HG03139 (cell line): Measurements from ENCODE around the gene CARM1.
"Not testable (repeated sequence)": the region's sequence is repeated elsewhere in the genome, so short reads cannot be mapped to it uniquely, and the experiment has no call there.

Experiments
- ATAC-seq: cut with Tn5 transposase; IDR thresholded peaks from one replicate; pipeline ENCODE4 v1.9.1; 2021; ENCODE audit not compliant: unreplicated experiment

The CARM1 gene

DNA sequence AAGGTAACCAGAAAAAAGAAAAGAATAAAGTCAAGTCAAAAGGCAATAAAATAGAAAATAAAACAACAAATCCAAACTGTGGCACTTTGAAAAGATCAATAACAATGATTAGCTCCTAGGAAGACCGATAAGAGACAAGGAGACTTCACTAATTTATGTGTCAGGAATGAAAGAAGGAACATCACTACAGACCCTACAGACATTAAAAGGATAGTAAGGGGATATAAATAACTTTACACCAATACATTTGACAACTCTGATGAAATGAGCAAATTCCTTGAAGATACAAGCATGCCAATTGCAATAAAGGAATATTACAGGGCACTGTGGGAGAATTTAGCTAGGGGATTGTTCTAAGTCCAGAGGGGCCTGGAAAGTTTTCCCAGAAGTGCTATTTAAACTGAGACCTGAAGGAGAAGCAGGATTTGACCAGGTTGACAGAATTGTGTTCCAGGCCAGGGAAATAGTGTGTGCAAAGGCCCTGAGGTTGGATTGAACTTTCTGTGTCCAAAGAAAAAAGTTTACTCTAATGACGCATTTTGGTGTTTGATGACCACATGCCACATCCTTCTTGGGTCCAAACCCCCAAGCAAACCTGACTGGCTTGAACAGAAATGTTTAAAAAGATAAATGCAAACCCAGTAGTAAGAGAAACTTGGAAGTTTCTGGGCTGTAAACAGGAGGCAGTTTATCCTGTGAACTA lies 24.7 kb upstream of the CARM1 start:
- ATAC-seq, result no peak

DNA sequence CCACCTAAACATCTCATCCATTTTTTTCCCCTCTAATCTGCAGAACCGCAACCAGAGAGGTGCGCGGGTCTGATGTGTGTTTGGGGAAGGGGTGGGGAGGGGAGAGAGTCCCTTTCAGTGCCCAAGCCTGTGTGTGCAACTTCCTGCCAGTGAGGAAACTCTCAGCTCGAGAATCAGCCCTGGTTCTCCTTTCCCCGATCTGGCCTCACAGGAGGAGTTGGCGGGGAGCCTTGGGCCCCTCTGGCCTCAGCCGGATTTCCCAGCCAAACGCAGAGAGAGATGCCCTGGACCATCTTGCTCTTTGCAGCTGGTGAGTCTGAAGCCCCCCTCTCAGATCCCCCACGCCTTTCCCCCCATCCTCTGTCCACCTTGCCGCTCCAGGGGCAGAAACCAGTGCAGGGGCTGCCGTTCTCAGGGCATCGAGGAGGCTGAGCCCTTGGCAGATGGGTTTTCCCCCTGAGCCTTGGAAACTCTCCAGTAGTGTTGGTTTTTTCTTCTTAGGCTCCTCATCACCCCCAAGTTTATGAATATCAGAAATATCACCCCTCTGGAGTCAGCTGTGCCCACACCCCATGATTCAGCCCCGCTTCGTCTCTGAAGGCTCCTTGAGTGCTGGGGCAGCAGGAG lies 23.0 kb upstream of the CARM1 start, which contains the start of gene C19orf38:
C19orf38 (plus strand) TSS at position 186 of the 627 bp plus-strand sequence; CDS start at position 280, 94 bp downstream.
- ATAC-seq, result no peak

DNA sequence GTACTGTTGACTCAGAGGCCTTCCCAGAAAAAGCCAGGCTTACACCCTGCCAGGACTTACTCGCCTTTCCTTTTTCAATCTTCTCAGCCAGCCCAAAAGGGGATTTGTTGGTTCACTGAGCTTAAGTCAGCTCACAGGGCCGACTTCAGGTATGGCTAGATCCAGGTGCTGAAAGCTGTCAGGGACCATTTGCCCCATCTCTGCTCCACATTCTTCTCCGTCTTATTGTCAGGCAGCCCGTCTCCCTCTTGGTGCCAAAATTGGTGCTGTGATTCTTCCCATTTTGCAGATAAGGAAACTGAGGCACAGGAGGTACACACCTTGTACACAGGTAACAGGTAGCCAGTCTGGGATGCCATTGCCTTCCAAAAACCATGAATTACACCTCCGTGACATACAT lies 20.7 kb upstream of the CARM1 start:
- ATAC-seq, result no peak

DNA sequence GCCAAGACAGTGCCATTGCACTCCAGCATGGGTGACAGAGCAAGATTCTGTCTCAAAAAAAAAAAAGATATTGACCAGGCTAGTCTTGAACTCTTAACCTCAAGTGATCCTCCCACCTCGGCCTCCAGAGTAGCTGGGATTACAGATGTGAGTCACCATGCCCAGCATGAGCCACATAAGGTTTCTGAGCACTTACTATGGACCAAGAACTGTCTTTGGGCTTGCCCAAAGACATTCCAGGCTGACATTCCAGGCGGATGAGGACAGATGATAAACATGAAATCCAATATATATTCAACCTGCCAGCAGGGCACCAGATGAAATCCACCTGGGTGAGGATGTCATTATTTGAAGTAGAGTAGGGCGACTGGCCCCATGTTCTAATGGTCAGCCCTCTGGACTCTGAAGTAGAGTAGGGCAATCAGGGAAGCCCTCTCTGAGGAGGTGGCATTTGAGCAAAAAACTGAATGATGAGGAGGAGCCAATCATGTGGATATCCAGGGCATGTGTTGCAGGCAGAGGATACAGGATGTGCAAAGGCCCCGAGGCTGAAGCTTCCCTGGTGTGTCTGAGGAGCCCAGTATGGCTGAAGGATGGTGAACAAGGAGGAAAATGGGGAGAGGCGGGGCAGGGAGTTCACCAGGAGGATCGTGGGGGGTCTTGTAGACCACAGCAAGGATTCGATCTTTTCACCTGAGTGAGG lies 19.1 kb upstream of the CARM1 start:
- ATAC-seq, result no peak

DNA sequence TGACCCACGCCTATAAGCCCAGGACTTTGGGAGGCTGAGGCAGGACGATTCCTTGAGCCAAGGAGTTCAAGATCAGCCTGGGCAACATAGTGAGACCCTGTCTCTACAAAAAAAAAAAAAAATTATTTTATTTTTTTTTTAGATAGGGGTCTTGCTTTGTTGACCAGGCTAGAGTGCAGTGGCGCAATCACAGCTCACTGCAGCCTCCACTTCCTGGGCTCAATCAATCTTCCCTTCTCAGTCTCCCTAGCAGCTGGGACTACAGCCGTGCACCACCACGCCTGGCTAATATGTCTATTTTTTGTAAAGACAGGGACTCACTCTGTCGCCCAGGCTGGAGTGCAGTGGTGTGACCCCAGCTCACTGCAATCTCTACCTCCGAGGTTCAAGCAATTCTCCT lies 18.4 kb upstream of the CARM1 start:
- ATAC-seq, result no peak

DNA sequence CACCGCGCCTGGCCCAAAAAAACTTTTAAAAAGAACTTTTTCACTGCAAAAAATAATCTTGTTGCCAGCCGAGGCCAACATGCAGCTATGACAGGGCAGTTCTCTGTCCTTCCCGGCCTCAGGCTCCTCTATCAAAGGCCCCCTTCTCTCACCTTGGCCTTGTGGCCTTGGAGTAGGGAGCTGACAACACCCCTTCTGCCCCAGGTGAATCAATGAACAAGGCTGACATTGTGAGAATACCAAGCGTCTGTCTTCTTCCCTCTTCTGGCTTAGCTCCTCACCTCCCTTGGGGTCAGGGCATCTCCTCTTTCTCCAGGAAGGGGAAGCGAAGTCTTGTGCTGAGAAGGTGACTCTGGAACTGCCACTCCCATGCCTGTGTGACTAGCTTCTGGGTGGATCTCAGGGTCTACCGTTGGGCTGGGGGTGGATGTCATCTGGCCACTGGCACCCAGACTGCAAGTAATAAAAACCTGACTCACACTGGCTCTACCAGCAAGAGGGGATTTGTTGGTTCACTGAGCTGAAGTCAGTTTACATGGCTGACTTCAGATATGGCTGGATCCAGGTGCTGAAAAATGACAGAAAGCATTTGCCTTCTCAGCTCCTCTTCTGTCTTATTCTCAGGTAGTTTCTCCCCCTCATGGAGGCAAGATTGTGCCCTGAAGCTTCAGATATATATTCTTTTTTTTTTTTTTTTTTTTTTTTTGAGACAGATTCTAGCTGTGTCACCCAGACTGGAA lies 16.8 kb upstream of the CARM1 start:
- no peak for ATAC-seq

DNA sequence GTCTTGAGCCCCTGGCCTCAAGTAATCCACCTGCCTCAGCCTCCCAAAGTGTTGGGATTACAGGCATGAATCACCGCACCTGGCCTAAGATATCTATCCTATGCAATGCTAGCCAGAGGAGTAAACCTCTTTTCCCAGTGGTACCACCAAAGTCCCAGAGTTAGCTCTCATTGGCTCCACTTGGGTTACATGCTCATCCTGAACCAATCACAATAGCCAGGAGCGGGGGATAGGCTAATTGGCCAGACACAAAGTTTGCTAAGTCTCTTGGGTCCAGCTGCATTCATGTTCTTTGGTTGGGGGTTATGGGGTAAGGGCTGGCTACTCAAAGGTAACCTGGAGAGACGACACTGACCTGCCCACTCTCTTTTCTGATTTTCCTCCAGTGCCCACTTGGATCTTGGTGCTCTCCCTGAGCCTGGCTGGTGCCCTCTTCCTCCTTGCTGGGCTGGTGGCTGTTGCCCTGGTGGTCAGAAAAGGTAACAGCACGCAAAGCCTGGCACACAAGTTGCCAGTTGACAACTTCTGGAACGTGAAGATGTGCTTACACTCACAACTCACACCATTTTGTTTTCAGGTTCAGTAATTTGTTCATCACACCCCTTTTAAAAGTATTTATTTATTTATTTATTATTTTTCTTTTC lies 15.4 kb upstream of the CARM1 start:
- no peak for ATAC-seq

DNA sequence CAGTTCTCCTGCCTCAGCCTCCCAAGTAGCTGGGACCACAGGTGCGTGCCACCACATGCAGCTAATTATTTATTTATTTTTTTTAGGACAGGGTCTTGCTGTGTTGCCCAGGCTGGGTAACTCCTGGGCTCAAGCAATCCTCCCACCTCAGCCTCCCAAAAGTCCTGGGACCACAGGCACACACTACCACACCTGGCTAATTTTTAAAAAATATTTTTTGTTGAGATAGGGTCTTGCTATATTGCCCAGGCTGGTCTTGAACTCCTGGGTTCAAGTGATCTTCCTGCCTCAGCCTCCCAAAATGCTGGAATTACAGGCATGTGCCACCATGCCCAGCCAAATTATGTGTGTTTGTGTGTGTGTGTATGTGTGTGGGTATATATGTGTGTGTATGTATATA lies 14.5 kb upstream of the CARM1 start:
- ATAC-seq, result not testable (repeated sequence)

DNA sequence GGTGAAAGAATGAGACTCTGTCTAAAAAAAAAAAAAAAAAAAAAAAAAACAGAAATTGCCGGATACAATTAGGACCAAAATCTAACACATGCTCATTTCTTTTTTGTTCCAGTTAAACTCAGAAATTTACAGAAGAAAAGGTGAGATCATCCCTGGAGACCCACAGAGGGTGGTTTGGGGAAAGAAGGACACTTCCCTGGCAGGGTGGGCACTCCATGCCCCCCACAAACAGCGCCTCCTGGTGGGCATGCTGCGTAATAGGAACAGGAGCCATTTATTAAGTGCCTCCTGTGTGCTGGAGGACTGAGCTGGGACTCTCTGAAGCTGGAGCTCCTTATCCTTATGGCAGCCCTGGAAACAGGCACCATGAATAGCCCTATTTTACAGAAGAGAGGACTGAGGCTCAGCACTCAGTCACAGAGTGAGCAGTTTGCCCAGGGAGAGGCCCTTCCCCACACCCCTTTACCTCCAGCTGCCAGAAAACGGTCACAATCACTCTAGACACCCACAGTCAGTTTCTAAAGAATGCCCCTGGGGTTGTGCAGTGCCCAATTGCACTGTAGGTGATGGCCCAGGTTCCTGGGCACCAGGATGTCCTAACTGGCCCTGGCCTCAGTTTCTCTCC lies 13.0 kb upstream of the CARM1 start:
- ATAC-seq, result no peak

DNA sequence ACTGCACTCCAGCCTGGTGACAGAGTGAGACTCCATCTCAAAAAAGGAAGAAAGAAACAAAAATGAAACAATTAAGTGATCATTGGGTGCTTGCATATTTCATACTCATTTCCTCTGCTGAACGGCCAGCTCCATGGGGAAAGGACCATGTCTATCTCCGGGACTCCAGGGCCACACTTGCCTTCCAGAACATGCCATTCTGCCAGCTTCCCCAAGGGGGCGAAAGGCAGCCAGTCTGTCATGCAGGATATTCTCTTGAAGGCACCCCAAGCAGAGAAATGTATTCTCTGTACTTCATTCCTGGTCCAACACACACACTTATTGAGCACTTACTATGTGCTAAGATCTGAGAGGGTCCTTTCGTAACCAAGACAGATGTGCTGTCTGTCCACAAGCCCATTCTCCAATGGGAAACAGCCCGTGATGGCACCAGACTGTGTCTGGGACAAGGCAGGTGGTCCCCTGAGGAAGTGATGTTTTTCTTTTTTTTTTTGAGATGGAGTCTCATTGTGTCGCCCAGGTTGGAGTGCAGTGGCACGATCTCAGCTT lies 10.2 kb upstream of the CARM1 start:
- ATAC-seq, result no peak

DNA sequence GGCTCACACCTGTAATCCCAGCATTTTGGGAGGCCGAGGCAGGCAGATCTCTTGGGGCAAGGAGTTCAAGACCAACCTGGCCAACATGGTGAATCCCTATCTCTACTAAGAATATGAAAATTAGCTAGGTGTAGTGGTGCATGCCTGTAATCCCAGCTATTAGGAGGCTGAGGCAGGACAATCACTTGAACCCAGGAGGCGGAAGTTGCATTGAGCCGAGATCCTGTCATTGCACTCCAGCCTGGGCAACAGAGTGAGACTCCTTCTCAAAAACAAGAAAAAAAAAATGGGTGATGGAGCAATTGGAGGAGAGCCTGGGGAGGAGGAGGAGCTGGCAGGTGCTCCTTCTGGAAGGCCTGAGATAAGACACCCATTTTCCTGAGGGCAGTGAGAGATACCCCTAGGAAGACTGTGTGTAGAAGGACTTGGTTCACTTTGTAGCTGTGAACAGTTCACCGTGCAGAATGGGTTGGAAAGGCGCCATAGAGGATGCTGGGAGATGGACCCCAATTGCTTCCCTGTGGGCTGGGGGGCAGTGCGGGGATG lies 8.7 kb upstream of the CARM1 start:
- no peak for ATAC-seq

DNA sequence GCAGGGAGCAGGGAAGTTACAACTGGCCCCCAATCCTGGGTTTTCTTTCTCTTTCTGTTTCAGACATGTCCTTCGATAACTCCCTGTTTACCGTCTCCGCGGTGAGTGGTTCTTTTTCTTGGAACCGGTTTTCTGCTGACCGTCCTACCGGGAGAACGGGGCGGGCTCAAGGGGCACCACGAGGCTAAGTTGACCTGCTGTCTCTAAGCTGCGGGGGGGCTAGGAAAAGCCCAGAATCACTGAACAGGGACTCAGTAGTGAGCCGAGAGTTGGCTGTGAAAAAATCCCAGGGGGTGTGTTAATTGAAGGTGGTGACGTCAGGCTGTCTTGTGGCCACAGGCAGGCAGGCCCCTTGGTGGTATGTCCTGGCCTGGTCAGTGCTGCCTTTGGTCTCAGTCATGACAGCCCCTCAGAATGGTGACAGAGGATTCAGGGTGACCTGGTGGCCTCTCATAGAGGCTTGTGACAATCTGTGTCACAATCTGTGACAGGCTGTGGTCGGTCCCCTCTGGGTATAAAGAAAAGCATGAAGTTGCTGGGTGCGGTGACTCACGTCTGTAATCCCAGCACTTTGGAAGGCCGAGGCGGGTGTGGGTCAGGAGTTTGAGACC lies 8.1 kb upstream of the CARM1 start:
- no peak for ATAC-seq

DNA sequence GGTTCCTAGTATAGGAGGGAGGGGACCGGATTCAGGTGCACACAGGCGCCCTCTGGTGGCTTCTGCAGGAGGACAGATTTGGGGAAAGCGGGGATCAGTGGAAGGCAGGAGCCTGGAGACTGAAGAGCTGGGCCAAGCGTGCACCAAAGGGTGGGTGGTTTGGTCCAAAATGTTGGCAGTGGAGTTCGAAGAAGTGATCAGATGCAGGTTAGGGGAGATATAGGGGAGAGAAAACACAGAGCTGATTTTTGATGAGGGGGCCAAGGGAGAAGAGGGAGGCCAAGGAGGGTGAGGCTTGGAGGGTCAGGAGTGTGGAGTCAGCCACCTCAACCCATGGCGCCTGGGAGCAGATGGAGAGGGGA lies 6.8 kb upstream of the CARM1 start:
- ATAC-seq, result no peak

DNA sequence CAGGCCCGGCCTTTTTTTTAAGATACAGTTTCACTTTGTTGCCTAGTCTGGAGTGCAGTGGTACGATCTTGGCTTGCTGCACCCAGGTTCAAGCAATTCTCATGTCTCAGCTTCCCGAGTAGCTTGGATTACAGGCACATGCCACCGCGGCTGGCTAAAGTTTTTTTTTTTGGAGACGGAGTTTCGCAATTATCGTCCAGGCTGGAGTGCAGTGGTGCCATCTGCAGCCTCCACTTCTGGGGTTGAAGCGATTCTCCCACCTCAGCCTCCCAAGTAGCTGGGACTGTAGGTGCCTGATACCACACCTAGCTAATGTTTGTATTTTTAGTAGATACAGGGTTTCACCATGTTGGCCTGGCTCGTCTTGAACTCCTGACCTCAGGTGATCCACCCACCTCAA lies 4.9 kb upstream of the CARM1 start:
- ATAC-seq, result no peak

DNA sequence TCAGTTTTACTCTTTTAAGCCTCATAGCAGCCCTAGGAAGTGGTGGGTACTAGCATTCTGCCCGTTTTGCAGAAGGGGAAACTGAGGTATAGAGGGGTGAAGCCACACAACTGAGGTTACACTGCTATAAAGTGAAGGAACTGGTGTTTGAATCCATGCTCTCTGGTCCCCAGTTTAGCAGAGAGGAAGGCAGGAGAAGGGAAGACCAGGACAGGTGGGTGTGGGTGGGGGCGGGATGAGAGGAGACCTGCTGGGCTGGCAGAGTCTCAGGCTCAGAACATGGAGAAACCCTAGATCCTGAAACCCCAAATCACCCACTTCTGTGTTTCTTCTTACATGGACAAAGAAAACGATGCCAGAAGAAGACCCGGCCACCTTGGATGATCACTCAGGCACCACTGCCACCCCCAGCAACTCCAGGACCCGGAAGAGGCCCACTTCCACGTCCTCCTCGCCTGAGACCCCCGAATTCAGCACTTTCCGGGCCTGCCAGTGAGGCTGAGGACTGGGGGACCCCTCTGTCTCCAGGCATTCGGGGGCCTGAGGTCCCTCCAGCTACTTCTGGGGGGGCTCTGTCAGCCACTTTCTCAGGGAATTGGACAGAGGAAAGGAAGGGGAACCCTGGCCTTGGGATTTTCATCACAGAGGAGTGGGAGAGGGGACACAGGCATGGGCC lies 2.3 kb upstream of the CARM1 start:
- no peak for ATAC-seq

DNA sequence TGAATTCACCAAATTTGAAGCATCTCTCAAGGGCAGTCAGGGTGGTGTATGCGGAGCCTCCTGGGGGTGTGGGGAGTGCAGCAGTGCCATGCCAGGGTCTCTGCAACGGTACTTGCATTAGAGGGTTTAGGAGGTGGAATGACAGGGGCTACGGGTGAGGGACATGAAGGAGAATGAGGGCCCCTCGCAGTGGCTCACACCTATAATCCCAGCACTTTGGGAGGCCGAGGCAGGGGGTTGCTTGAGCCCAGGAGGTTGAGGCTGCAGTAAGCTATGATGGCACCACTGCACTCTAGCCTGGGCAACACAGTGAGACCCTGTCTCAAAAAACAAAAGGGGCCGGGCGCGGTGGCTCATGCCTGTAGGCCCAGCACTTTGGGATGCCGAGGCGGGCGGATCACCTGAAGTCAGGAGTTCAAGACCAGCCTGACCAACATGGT lies 1.5 kb upstream of the CARM1 start:
- not testable (repeated sequence) for ATAC-seq

DNA sequence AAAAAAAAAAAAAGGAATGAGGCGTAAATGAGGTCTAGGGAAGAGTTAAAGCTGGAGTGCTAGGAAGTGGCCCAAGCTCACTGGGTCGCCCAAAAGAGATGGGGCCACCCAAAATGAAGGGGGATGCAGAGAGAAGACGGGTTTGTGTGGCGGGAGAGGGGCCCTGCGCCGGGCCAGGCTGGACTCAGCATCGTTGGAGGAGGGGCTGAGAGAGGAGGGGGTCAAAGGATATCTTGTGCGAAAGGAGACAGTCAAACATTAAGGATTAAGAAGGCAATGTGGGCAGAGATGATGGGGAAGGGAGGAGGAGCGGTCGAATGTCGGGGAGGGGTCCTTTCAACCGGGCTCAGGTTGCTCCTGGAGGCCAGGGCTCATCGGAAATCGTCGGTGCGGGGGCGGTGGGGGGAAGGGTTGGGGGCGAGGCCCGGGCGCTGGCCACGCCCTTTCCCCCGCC lies 825 bp upstream of the CARM1 start:
- no peak for ATAC-seq

DNA sequence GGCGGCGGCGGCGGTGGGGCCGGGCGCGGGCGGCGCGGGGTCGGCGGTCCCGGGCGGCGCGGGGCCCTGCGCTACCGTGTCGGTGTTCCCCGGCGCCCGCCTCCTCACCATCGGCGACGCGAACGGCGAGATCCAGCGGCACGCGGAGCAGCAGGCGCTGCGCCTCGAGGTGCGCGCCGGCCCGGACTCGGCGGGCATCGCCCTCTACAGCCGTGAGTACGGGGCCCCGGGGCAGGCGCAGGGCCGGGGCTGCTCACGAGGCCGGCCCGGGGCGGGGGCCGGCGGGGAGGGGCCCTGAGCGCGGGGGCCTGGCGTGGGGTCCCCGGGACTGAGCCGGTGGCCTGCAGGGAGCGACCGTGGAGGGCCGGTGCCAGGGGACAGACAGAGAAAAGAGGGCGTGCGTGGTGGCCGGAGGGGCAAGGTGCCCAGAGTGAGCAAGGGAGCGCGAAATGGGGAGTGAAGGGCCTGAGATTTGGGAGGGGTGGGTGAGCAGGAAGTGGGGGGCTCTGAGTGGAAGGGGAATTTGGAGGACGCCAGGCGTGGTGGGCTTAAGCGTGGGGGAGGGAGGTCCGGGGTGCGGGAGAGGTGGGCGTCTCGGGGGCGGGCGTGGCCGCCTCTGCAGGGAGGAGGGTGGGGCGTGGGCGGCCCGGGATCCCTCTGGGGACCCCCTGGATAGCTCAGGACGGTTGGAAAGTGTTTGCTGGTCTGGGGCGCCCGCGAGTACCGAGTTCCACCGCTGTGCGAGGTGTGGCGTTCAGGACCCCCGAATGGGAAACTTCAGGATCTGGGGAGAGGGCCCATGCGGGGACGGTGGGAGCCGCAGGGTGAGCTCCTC lies 575 bp downstream of the CARM1 start:
- no peak for ATAC-seq
